AG04450 (cell line): Measurements from ENCODE around the gene TERB1. TPM values are rescaled to one million over a fixed set of nuclear protein-coding genes. Genes with fewer than 3 reads are reported as not detected.

ENCODE experiments used
- CTCF ChIA-PET: fragments of 300-600, 350-600 bp; formaldehyde crosslinking; extraction: SDS; loops from one replicate; lab custom pipeline; 2022; ENCODE audit warnings: antibody characterized with exemption, inconsistent platforms; lab: Charles Lee
- POLR2A ChIA-PET: fragments of 350-600 bp; formaldehyde crosslinking; extraction: SDS; loops from one replicate; lab custom pipeline; 2021; ENCODE audit warnings: antibody characterized with exemption, inconsistent platforms; lab: Yijun Ruan, JAX
- DNase-seq: peaks from one replicate; pipeline ENCODE4 v3.0.0-alpha.2; 2011; ENCODE audit warnings: low read depth, low spot score
- H3K27ac ChIP-seq: one replicate; pipeline ENCODE4 v1.5.1; 2012; ENCODE audit warnings: low read depth, low read length, control low read depth
- H3K27me3 ChIP-seq: one replicate; pipeline ENCODE4 v1.6.0; 2012; ENCODE audit warnings: low read length; ENCODE audit not compliant: control insufficient read depth, insufficient read depth
- H3K4me3 ChIP-seq: 2 replicates; pipeline ENCODE4 v1.5.1; 2011; ENCODE audit warnings: mild to moderate bottlenecking, low read depth, low read length, control low read depth
- H3K9me3 ChIP-seq: 2 replicates; pipeline ENCODE4 v1.5.1; 2012; ENCODE audit warnings: low read length; ENCODE audit not compliant: control insufficient read depth, insufficient read depth
- CTCF ChIP-seq: IDR thresholded peaks from 2 replicates; pipeline ENCODE4 v1.5.1; 2011; ENCODE audit warnings: low read depth, low read length, control low read depth, inconsistent platforms
- polyA plus RNA-seq: library from polyadenylated mRNA; depleted of rRNA; stranded (reverse); fragments of >200 nt; gene quantifications from 2 replicates; pipeline ENCODE4 v1.2.3, GENCODE V29; 2011

TERB1 gene
- polyA plus RNA-seq, 1 experiment, result not detected

DNA sequence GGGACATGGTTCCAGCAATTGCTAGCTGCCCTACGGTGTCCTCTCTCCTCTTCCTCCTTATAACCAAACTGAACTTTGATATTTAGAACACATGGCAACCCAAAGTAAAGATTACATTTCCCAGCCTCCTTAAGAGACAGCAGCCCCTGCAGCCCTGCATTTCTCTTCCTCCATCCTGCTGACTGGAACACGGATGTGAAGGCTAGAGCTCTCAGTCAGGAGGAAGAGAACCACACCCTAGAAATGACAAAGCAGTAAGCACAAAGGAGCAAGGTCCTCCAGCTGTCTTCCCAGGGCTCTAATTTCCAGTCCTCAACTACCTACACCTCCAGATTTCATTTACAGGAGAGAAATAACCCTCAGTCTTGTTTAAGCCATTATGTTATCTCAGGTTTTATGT is 60.9 kb downstream of the TERB1 start:
- no peak overlapping the region for H3K27ac ChIP-seq
- H3K27me3 ChIP-seq, result no peaks in the 10 kb centered on the region
- CTCF ChIA-PET, result interaction anchor here (0.5 to 6.8 kb wide), 15 partner anchors 10 to 132 kb away, joined by 3 to 59 read pairs (median 6); partner anchors contain the start of genes CMTM4 and DYNC1LI2
- no peaks in the 10 kb centered on the region for H3K9me3 ChIP-seq
- no peak overlapping the region for H3K4me3 ChIP-seq
- POLR2A ChIA-PET, result interaction anchor here (0.9 kb wide), 2 partner anchors 11 to 15 kb away, joined by 3 to 4 read pairs; partner anchors contain the start of gene DYNC1LI2
- TF ChIP-seq CTCF, result no peak
- DNase-seq, result no peak

DNA sequence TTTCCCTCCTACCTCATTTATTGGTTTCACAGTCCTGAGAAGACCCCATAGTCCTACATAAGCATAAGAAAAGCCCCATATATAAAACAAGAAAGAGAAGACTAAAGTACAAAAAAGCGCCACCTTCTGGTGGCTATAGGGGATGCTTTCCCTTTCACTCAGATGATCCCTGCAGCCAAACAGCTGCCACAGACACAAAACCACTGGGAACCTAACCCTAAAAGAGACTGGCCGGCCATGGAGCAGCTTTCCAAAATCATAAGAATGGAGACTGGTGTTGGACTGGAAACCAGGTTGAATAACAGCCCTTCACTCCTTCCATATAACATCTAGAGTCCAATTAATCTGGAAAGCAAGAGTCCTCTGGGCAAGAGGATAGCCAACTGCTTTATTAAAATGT is 61.4 kb downstream of the TERB1 start:
- no peaks in the 10 kb centered on the region for H3K27me3 ChIP-seq
- no peak for DNase-seq
- no peak overlapping the region for H3K27ac ChIP-seq
- CTCF ChIA-PET, result interaction anchor here (0.6 to 6.8 kb wide), 13 partner anchors 9 to 132 kb away, joined by 3 to 59 read pairs (median 6); partner anchors contain the start of genes CMTM4 and DYNC1LI2
- POLR2A ChIA-PET, result interaction anchor here (0.8 to 0.9 kb wide), 2 partner anchors 11 to 87 kb away, joined by 3 to 4 read pairs; partner anchors contain the start of gene DYNC1LI2
- TF ChIP-seq CTCF, result peak; percentile 67
- no peak overlapping the region for H3K4me3 ChIP-seq
- H3K9me3 ChIP-seq, result no peaks in the 10 kb centered on the region

- Histone ChIP-seq H3K27me3 (no peaks in the 10 kb centered on the region), H3K9me3 (no peaks in the 10 kb centered on the region)
Observed at GRCh38 chr16:66735891-66736290, 65.5 kb downstream of the TERB1 start.

DNA sequence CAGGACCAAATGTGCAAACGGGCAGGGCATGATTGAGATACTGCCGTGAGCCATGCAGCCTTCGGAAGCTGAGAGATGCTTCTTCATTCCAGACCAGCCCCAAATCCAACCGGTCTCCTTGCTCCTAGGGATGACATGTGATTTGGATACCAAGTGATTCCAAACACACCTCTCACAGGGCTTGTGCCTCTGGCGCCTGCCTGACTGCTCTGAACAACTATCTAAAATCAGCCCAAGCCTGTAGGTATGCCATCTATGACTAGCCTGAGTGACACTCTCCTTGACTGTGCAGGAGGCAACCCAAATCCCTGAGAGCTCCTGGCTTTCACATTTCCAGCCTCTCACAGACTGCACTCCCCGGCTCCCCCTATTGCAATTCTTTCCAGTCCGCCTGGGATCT is 70.3 kb downstream of the TERB1 start:
- no peaks in the 10 kb centered on the region for H3K9me3 ChIP-seq
- TF ChIP-seq CTCF, result no peak
- ChIA-PET CTCF (interaction anchor here (1.0 to 2.2 kb wide), 5 partner anchors 9 to 122 kb away, joined by 4 to 9 read pairs (median 6); partner anchors contain the start of gene DYNC1LI2), POLR2A (no interaction called here)
- H3K27ac ChIP-seq, result no peak overlapping the region
- H3K27me3 ChIP-seq, result no peaks in the 10 kb centered on the region
- no peak overlapping the region for H3K4me3 ChIP-seq
- no peak for DNase-seq

More at GRCh38 chr16:66735891-66736290, 65.5 kb downstream of the TERB1 start:
- CTCF ChIA-PET, result interaction anchor here (1.1 to 6.8 kb wide), 6 partner anchors 9 to 128 kb away, joined by 4 to 56 read pairs (median 14); partner anchors contain the start of genes DYNC1LI2 and NAE1
- no peak overlapping the region for H3K27ac ChIP-seq
- no peak overlapping the region for H3K4me3 ChIP-seq
- TF ChIP-seq CTCF, result no peak
- POLR2A ChIA-PET, result no interaction called here
- no peak for DNase-seq

DNA sequence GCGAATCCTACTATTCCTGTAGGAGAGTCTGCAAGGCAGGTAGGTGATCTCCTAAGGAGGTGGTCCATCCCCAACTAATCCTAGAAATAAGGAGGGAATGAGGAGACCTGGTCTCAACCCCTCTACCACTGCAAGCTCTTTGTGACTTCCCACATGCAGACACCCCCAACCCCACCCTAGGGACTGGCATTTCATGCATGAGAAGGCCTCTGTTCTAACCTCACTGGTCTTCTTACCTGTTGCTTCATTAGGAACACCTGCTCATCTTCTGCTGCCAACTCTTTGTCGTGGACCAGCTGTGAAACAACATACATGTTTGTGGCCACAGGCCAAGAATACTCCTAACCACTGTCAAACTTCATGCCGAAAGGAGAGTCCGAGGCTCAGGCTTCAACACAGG is 72.6 kb downstream of the TERB1 start:
- H3K27ac ChIP-seq, result no peak overlapping the region
- no peak for TF ChIP-seq CTCF
- H3K4me3 ChIP-seq, result no peak overlapping the region
- no peaks in the 10 kb centered on the region for H3K27me3 ChIP-seq
- DNase-seq, result no peak
- ChIA-PET POLR2A (interaction anchor here (1.5 kb wide), 1 partner anchor 13 kb away, joined by 5 read pairs; no protein-coding TSS in a partner anchor), CTCF (interaction anchor here (0.5 to 3.7 kb wide), 35 partner anchors 8 to 325 kb away, joined by 3 to 59 read pairs (median 5); partner anchors contain the start of genes CMTM4, DYNC1LI2 and NAE1)
- H3K9me3 ChIP-seq, result no peaks in the 10 kb centered on the region
